Natural killer cell (primary cell): ENCODE data around the gene FAM171A1. TPM values are rescaled to one million over a fixed set of nuclear protein-coding genes. Genes with fewer than 3 reads are reported as not detected.
"Not testable (repeated sequence)": the region's sequence is repeated elsewhere in the genome, so short reads cannot be mapped to it uniquely, and the experiment has no call there.

Source experiments
- ATAC-seq, 3 donors: fragments of 150-1000 bp in 2 of 3; fragments of 200-7000 bp in 1 of 3; cut with Tn5 transposase; 1 replicate in 1 of 3; 2 replicates in 2 of 3; pipeline ENCODE4 v1.10.0; 2021; ENCODE audit warnings: mild to moderate bottlenecking in 2 of 3, moderate library complexity in 2 of 3
- DNase-seq, 2 donors: peaks; one replicate each; pipeline versions ENCODE4 v3.0.0 to v3.0.0-alpha.2; 2013 to 2021; ENCODE audit warnings: mixed read lengths in 1 of 2
- H3K27ac ChIP-seq: one replicate; pipeline ENCODE4 v1.5.1; 2013; ENCODE audit warnings: mild to moderate bottlenecking, low read length
- H3K27me3 ChIP-seq: one replicate; pipeline ENCODE4 v1.6.1; 2013; ENCODE audit warnings: low read length; ENCODE audit not compliant: control insufficient read depth, insufficient read depth
- H3K36me3 ChIP-seq: one replicate; pipeline ENCODE4 v1.6.1; 2013; ENCODE audit warnings: low read length; ENCODE audit not compliant: control insufficient read depth, insufficient read depth
- H3K4me1 ChIP-seq: one replicate; pipeline ENCODE4 v1.6.1; 2013; ENCODE audit warnings: low read length; ENCODE audit not compliant: control insufficient read depth, insufficient read depth
- H3K4me3 ChIP-seq: one replicate; pipeline ENCODE4 v1.5.1; 2013; ENCODE audit warnings: low read length
- H3K9me3 ChIP-seq: one replicate; pipeline ENCODE4 v1.6.1; 2013; ENCODE audit warnings: low read length; ENCODE audit not compliant: control insufficient read depth, insufficient read depth
- H3K27ac Mint-ChIP-seq, 2 donors: one replicate each; pipeline ENCODE4 v1.8.0; 2022; ENCODE audit warnings: mild to moderate bottlenecking in 2 of 2, mixed read lengths in 2 of 2, moderate library complexity in 1 of 2
- H3K27me3 Mint-ChIP-seq, 2 donors: one replicate each; pipeline ENCODE4 v1.8.0; 2022; ENCODE audit warnings: low read depth in 2 of 2, mixed read lengths in 2 of 2
- H3K36me3 Mint-ChIP-seq: one replicate; pipeline ENCODE4 v1.8.0; 2022; ENCODE audit warnings: mixed read lengths
- H3K4me1 Mint-ChIP-seq, 2 donors: one replicate each; pipeline ENCODE4 v1.8.0; 2022; ENCODE audit warnings: mixed read lengths in 2 of 2
- H3K4me3 Mint-ChIP-seq: one replicate; pipeline ENCODE4 v1.8.0; 2022; ENCODE audit warnings: mild to moderate bottlenecking, moderate library complexity, mixed read lengths
- H3K9me3 Mint-ChIP-seq, 2 donors: one replicate each; pipeline ENCODE4 v1.8.0; 2022; ENCODE audit warnings: mixed read lengths in 2 of 2
- WGBS: methylation state at CpG from one replicate; pipeline ENCODE4 v1.1.7; 2013; ENCODE audit warnings: missing lambda C conversion rate; ENCODE audit not compliant: insufficient coverage; 5-methylcytosine and 5-hydroxymethylcytosine counted together
- intact Hi-C: fragments of 100-400 bp; cut with micrococcal nuclease; formaldehyde crosslinking; loops from one replicate; pipeline ENCODE4 v1.14.2; 2022
- total RNA-seq, 4 donors: library from RNA; stranded (reverse); fragments of 120-200 nt in 1 of 4; gene quantifications; one replicate each; pipeline versions ENCODE4 v1.2.3 to v1.2.4, GENCODE V29; 2013 to 2022
- TF ChIP-seq, protein P1 (sequence below): fragments of 200-600 bp; IDR thresholded peaks from one replicate; pipeline ENCODE4 v1.8.0; 2022; ENCODE audit warnings: antibody characterized with exemption

FAM171A1 gene
- total RNA-seq, 3 donors from 2014 or later (not counting 1 experiment from before 2014, with no cell fraction given), result 0.99 to 2.3 (median 1.6) TPM

DNA sequence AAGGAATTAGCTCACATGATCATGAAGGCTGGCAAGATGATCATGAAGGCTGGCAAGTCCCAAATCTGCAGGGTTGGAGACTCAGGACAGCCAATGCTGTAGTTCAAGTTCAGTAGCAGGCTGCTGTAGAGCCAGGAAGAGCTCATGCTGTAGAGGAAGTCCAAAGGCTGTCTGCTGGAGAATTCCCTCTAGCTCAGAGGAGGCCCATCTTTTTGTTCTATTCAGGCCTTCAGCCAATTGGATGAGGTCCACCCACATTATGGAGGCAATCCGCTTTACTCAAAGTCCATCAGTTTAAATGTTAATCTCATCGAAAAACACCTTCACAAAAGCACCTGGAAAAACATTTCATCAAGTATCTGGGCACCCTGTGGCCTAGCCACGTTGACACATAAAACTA, 24.8 kb upstream of the FAM171A1 start:
- DNase-seq, result no peak
- Mint-ChIP-seq H3K27me3 (peaks cover 6 to 25% of the 10 kb centered on the region in 2 donors), H3K4me1 (no peaks in the 10 kb centered on the region), H3K9me3 (peaks cover 0 to 3% of the 10 kb centered on the region in 2 donors), H3K4me3 (no peak overlapping the region), H3K27ac (no peak overlapping the region), H3K36me3 (no peaks in the 10 kb centered on the region)
- Histone ChIP-seq H3K27me3 (no peaks in the 10 kb centered on the region), H3K9me3 (no peaks in the 10 kb centered on the region), H3K36me3 (no peaks in the 10 kb centered on the region), H3K4me3 (no peak overlapping the region), H3K4me1 (no peaks in the 10 kb centered on the region), H3K27ac (no peak overlapping the region)
- 92% methylated on average over 2 of the region's 3 CpGs for WGBS
- no peak for ATAC-seq
- TF ChIP-seq, protein P1, sequence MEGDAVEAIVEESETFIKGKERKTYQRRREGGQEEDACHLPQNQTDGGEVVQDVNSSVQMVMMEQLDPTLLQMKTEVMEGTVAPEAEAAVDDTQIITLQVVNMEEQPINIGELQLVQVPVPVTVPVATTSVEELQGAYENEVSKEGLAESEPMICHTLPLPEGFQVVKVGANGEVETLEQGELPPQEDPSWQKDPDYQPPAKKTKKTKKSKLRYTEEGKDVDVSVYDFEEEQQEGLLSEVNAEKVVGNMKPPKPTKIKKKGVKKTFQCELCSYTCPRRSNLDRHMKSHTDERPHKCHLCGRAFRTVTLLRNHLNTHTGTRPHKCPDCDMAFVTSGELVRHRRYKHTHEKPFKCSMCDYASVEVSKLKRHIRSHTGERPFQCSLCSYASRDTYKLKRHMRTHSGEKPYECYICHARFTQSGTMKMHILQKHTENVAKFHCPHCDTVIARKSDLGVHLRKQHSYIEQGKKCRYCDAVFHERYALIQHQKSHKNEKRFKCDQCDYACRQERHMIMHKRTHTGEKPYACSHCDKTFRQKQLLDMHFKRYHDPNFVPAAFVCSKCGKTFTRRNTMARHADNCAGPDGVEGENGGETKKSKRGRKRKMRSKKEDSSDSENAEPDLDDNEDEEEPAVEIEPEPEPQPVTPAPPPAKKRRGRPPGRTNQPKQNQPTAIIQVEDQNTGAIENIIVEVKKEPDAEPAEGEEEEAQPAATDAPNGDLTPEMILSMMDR, result no peak
- intact Hi-C loops, result no loop called here

DNA sequence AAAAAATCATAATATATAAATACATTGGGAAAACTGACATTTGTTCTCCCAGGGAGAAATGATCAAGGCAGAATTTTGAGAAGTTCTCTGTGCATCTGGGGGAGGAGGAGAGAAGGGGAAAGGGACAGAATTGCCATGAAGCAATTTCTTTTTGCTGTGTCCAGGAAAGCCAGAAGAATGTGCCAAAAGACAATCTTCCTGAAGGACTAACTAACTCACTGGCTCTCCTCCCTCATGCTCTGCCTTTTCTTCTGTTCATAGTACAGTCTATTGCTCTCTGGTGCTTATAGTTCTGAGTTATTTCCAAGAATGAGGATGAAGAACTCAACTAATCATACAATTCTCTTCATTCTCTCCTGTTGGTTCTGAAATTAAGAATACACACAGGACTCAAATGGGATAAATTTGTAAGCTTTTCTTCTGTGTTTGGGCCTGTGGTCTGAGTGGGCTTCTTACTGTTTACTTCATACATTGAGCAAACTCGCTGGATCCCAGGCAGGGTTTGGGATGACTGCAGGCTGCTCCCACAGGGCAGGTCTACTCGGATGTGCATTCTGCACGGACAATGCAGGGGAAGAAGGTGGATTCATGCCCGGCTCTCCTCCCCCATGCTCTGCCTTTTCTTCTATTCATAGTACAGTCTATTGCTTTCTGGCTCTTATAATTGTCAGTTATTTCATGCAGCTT, 22.2 kb upstream of the FAM171A1 start:
- 72% methylated on average over 4 of the region's 4 CpGs for WGBS
- ATAC-seq (no peak), DNase-seq (no peak)
- no peak overlapping the region for H3K27ac Mint-ChIP-seq
- Histone ChIP-seq H3K27me3 (no peaks in the 10 kb centered on the region), H3K4me3 (no peak overlapping the region), H3K36me3 (no peaks in the 10 kb centered on the region), H3K4me1 (no peaks in the 10 kb centered on the region), H3K9me3 (no peaks in the 10 kb centered on the region), H3K27ac (no peak overlapping the region)
- intact Hi-C loops, result no loop called here
- peaks cover 0 to 15% of the 10 kb centered on the region in 2 donors for H3K27me3 Mint-ChIP-seq
- H3K9me3 Mint-ChIP-seq, result no peaks in the 10 kb centered on the region
- H3K36me3 Mint-ChIP-seq, result no peaks in the 10 kb centered on the region
- no peak overlapping the region for H3K4me3 Mint-ChIP-seq
- H3K4me1 Mint-ChIP-seq, result no peaks in the 10 kb centered on the region
- TF ChIP-seq, protein P1, result no peak

DNA sequence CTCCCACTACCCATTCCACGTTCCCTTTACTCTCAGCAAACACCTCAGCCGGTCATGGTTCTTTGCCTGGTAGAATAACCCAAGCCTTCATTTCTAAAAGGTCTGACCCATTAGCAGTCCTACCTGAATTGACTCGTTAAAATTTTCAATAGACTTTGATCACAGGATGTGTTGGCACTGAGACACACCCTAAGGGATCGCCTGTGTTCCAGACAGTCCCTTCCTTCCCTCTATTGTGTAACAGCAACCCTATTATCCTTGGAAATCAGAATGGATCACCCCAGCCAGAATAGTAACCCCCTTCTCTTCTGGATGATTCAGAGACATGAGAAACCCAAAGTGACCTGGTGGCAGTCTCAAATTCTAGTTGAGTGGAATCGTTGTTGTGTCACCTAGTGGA, 20.4 kb upstream of the FAM171A1 start:
- TF ChIP-seq, protein P1, result no peak
- Mint-ChIP-seq H3K4me1 (no peaks in the 10 kb centered on the region), H3K9me3 (no peaks in the 10 kb centered on the region), H3K27ac (no peak overlapping the region), H3K27me3 (peaks cover 0 to 27% of the 10 kb centered on the region in 2 donors), H3K36me3 (no peaks in the 10 kb centered on the region), H3K4me3 (no peak overlapping the region)
- intact Hi-C loops, result no loop called here
- no peak for DNase-seq
- Histone ChIP-seq H3K36me3 (no peaks in the 10 kb centered on the region), H3K4me3 (no peak overlapping the region), H3K27ac (no peak overlapping the region), H3K27me3 (no peaks in the 10 kb centered on the region), H3K4me1 (no peaks in the 10 kb centered on the region), H3K9me3 (no peaks in the 10 kb centered on the region)
- no peak for ATAC-seq
- WGBS, result 76% methylated on average over 5 of the region's 5 CpGs

DNA sequence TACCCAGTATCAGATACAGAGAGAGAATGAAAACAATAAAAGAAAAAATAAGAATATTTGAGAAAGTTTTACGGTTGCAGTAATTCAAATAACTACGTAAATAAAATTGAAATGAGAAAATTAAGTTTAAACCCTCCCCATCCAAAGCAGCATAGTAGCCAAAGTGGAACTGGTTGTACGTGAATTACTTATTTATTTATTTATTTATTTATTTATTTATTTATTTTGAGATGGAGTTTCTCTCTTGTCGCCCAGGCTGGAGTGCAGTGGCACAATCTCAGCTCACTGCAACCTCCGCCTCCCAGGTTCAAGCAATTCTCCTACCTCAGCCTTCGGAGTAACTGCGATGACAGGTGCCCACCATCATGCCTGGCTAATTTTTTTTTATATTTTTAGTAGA, 17.1 kb upstream of the FAM171A1 start:
- H3K9me3 Mint-ChIP-seq, intact Hi-C loops, H3K4me1 Mint-ChIP-seq, H3K4me1 ChIP-seq, H3K27ac ChIP-seq, ATAC-seq, H3K4me3 ChIP-seq, H3K4me3 Mint-ChIP-seq, H3K36me3 Mint-ChIP-seq, H3K36me3 ChIP-seq, DNase-seq, H3K27ac Mint-ChIP-seq, H3K27me3 ChIP-seq, H3K9me3 ChIP-seq: not testable (repeated sequence)
- H3K27me3 Mint-ChIP-seq, result peaks cover 9 to 35% of the 10 kb centered on the region in 2 donors
- no CpG with 5 or more reads among the region's 7 CpGs for WGBS
